ENCODE data around the gene TRAPPC4.

DNA sequence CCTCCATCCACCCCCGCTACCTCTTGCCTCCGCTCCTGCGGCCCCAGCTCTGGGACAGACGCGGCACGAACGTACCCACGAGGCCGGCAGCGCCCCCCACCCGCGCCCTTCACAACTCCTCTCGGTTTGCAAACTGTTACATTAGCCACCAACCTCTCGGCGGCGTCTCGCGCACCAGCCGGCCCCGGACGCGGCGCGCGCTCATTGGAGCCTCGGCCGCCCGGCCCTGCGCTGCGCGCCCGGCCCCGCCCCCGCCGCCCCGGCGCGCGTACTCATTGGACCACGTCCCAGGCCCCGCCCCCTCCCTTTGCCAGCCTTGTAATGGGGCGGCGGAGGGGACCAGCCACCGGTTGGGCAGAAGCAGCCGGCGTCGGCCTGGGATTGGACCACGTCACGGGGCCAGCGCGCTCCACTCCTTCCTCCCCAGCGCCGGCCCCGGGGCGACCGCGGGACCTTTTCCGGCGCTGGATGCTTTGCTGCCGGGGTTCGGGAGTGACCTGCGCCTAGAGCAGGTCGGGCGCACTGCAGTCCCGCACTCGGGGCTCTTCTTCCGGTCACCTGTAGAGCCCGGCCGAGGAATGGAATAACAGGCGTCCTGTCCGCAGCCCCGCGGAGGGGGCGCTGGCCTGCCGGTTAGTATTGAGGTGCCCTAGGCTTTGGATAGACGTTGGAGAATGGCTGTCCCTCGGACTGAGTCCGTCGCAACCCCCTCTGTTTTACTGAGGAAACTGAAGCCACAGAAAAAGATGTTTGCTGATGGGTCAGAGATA, 38.6 kb downstream of the TRAPPC4 start, which contains the start of gene HYOU1:
- TF ChIP-seq CTCF (conservative IDR thresholded peaks at IDR 0.05 in 1 of 2, IDR thresholded peaks at IDR 0.05 in 1 of 2; ENCODE audit: extremely low read depth in 1 of 2, insufficient read depth in 1 of 2, low read depth in 1 of 2, low read length in 2 of 2) (peak in 1 of 2 donors; percentile 36), EZH2 (IDR thresholded peaks at IDR 0.05; ENCODE audit: borderline replicate concordance, low read length) (no peak)

Data from mammary epithelial cell (primary cell).